GM13976 (cell line): Measurements from ENCODE around the gene CMBL.

ENCODE experiments used
- DNase-seq: peaks from one replicate; pipeline ENCODE4 v3.0.0; 2012; ENCODE audit warnings: low spot score
- CTCF ChIP-seq: IDR thresholded peaks from 2 replicates; pipeline ENCODE4 v1.5.1; 2012; ENCODE audit warnings: borderline replicate concordance, mild to moderate bottlenecking; ENCODE audit not compliant: insufficient read depth; ENCODE audit errors: extremely low read depth, missing control alignments, control extremely low read depth
- in situ Hi-C: fragments of 300-500 bp; cut with MboI; formaldehyde crosslinking; loops from one replicate; pipeline ENCODE4 v1.12.0; 2022; ENCODE audit warnings: low sequenced_read_pairs, mixed read lengths, inconsistent platforms; ENCODE audit not compliant: unreplicated experiment

The CMBL gene

DNA sequence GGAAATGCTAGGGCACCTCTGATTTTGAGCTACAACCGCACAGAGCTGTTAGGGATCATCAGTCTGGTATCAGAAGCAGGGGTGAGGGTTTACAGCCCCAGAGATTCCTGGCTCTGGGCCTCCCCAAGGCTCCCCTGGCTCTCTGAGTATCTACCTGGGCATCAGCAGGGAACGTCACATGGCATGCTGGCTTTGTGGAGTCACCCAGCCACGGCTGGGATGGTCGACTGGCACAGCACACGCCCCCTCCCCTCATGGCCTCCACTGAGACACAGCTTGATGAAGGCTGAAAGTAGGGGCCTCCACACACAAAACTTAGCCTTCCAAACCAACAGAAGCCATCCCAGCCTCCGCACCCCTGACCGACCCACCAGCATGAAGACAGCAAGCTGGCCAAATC, 74.7 kb downstream of the CMBL start:
- no peak for DNase-seq
- TF ChIP-seq CTCF = no peak
- in situ Hi-C loops = no loop called here

DNA sequence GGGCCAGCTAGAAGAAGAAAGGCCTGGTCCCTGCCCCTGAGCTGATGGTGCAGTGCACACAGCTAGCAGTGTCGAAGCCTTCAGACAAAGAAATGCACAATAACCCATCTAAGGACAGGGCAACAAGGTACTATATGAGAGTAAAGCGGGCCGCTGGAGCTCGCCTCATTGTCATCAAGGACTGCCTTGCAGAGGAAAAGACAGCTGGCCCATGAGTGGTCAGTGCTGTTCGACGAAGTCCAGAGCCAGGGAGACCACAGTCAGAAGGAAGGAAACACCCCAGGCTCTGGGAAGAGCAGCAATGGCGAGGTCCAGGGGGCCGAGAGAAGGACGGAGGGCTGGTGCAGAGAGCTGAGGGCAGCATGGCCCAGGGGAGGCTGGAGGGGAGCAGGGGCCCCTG, 75.3 kb downstream of the CMBL start:
- in situ Hi-C loops = no loop called here
- DNase-seq = no peak
- TF ChIP-seq CTCF = no peak

DNA sequence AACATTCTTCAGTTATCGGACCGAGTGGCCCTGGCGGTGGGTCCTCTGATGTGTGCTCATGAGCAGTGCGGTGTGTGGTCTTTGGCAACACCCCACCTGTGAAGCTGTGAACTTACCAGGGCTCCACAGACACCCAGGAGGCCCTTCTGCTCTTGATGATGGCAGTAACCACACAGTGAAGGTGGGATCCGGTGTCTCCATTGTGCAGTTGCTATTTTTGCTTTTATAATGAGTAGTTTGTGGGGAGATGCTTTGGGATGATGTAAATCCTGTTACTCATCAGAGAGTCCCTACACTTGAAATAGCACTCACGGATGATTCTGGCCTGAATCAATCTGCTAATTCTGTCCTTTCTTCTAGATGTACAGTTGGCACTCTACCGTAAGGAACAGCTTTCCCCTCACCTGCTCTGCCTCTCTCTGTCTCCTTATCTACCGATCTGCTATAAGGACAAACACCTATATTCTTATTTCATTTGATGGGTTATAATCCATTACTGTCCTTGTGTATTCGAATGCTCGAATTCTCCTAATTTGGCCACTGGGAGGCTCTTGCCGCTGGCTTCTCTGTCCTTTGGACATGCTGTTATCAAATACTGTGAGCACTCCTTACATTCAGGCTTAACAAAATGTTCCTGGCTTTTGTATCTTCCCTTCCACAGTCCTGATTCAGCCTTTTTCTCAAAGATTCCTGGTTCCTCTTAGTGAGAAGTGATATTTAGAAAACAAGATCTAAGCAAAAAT, 78.2 kb downstream of the CMBL start:
- TF ChIP-seq CTCF = no peak
- DNase-seq = no peak
- in situ Hi-C loops = no loop called here

- DNase-seq = no peak
- no peak for TF ChIP-seq CTCF
- in situ Hi-C loops = no loop called here
These were observed 79.4 kb downstream of the CMBL start for GRCh38 chr5:10228288-10228687.
